ENCODE data around the gene HNRNPUL2. TPM values are rescaled to one million over a fixed set of nuclear protein-coding genes. Genes with fewer than 3 reads are reported as not detected.
A peak's percentile ranks its signal among the peaks of the same experiment; 100 is the strongest.
"Not testable (repeated sequence)": the region's sequence is repeated elsewhere in the genome, so short reads cannot be mapped to it uniquely, and the experiment has no call there.

The HNRNPUL2 gene
- total RNA-seq, 1 donor from 2014 or later, result 13.5 TPM

DNA sequence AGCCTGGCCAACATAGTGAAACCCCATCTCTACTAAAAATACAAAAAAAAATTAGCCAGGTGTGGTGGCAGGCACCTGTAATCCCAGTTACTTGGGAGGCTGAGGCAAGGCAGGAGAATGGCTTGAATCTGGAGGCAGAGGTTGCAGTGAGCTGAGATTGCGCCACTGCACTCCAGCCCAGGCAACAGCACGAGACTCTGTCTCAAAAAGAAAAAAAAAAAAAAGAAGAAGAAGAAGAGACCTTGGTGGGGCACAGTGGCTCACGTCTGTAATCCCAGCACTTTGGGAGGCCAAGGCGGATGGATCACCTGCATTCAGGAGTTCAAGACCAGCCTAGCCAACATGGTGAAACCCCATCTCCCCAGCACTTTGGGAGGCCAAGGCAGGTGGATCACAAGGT lies 23.3 kb downstream of the HNRNPUL2 start:
- DNase-seq (ENCODE audit: low spot score), result not testable (repeated sequence)

DNA sequence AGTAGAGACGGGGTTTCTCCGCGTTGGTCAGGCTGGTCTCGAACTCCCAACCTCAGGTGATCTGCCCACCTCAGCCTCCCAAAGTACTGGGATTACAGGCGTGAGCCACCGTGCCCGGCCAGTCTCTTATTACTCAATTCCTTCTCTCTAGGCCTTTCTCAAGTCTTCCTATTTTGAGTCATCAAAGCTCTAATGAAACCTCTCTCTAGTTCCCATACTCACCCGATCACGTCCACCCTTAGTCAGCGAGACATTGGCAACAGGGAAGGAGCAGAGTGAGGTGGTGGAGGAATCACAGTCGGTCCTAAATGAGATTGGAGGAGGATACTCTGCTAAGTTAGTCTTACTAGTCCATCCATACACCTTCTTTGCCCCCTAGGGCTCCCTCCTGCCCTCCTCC lies 25.0 kb downstream of the HNRNPUL2 start:
- no peak for DNase-seq (ENCODE audit: low spot score)

DNA sequence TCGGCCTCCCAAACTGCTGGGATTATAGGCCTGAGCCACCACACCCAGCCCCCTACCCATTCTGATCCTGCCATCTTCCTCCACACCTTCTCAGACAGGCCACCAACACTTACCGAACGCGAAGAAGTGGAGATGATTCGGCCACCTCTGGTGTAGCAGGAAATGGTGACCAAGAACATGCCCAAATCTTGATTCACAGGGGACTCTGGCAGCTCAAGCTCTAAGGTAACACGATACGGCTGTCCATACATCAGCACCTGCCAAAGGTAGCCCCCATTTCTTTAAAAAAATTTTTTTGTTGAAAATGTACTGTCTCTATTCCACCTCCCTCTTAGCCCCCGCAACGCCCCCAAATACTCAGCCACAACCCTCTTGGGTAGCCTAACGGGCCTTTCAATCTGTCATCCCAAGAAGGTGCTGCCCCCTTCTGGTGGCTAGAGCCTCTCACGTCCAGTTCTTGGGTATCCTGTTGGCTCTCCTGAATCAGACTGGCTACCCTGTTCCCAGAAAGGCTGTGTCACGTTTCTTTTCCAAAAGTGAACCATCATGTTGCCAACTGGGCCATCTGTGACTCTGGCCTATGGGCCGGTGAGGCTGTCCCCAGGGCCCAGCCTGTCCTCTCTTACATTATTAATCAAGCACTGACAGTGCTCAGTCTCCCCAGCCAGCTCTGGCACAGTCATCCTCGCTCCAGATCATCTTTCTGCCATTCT lies 32.6 kb downstream of the HNRNPUL2 start:
- peak; percentile 75 for DNase-seq (ENCODE audit: low spot score)

DNA sequence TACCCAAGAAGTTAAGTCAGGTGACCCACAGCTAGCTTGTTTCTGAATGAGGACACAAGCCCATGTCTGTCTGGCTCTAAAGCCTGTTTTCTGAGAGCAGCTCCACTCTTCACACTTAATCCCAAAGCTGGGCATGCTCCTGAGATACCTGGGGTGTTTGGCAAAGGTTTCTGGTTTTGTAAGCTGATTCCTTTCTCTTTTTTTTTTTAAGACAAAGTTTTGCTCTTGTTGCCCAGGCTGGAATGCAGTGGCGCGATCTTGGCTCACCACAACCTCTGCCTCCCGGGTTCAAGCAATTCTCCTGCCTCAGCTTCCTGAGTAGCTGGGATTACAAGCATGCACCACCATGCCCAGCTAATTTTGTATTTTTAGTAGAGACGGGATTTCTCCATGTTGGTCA lies 33.6 kb downstream of the HNRNPUL2 start:
- not testable (repeated sequence) for DNase-seq (ENCODE audit: low spot score)

DNA sequence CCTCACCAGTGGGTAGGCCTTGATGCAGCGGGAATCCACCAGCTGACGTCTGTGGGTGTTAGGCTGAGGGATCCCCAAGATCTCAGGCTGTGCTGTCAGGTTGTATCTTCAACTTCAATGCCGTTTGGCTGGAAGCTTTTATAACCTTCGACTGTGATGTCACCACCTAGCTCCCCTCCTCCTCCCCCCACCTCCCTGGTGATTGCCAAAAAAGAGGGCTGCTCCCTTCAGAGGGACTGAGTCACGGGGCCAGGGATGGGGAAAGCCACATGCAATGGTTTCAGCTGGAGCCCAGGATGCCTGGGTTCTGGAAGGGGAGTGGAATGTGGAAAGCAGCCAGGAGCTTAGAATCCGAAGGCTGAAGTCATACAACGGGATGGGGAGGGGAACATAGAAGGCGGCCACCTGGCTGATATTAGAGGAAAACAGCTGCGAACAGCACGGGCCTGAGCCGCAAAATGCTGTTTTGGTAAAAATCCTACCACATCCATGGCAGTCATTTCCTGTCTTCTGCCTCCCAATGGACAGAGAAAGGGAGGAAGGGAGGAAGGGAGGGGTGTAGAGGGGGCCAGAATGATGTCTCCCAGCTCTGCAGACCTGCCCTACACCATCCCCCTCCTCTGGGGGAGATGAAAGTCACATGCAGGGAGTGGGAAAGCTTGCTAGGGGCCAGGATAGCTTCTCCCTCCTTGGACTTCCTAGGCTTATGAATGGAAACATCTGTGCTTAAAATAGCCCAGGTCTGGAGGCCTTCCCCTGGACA lies 37.7 kb downstream of the HNRNPUL2 start, which contains the start of gene LRRN4CL:
Gene LRRN4CL (minus strand): TSS at position 110 of the 763 bp plus-strand sequence. CDS start 1,022 bp downstream, outside the sequence.
- peak; percentile 90 for DNase-seq (ENCODE audit: low spot score)

DNA sequence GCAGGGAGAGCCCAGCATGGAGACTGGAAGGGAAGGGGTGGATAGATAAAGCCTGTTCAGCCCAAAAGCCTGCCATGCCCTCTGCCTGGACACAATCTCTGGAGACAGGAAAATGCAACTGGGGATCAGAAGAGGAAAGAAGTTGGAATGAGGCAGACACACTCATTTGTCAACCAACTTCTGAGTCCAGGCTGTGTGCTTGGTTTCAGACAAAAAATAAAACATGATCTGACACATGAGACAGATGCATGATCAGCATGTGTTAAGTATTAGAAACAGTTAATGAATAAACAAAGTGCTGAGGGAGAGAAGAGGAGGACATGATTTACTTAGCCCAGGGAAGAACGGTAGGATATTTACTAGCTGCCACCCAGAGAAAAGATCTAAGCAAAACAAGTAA lies 38.8 kb downstream of the HNRNPUL2 start:
- DNase-seq (ENCODE audit: low spot score), result peak; percentile 49

DNA sequence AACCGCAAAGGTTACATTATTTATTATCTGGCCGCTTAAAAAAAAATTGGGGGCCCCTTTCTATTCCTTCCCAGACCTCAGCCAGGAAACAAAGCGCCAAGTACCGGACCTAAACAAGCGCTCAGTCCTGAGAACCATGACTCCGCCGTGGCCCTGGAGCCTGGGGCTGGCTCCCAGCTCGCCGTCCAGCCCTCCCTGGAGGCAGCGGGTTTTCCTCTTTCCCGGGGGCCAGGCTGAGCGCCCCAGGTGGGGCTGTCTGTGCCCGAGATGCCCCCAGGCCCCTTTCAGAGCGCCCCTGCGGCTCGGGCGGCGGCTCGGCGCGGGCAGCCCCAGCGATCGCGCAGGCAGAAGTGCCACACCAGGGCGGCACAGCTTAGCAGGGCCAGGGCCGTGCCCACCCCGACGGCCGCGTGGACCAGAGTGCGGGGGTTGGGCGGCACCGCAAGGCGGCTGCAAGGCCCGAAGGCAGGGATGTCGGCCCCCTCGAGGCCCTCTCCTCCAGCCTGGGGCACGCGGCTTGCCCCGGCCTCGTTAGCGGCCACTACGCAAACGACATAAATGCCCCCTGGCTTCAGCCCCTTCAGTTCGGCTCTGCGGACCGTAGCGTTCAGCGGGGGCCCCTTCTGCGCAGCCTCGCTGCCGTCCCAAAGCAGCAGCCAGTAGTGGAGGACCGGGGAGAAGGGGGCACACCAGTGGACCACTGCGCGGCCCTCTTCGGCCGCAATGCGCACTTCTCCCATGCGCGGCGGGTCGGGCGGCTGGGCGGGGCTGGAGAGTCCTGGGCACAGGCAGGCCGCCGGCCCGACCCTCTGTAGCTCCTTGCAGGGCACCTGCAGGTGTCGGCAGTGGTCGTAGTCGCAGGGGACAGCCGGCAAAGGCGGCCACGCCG lies 39.5 kb downstream of the HNRNPUL2 start:
- DNase-seq (ENCODE audit: low spot score), result no peak

DNA sequence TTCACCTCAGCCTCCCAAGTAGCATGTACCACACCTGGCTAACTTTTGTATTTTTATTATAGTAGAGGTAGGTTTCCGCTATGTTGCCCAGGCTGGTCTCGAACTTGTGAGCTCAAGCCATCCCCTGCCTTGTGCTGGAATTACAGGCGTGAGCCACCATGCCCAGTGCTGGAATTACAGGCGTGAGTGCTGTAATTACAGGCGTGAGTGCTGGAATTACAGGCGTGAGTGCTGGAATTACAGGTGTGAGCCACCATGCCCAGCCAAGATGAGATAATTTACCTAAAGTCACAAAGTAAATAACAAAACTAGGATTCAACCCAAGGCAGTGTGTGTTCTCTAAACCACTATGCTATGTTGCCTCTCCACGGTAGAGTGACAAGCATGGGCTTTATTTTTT lies 44.7 kb downstream of the HNRNPUL2 start:
- DNase-seq (ENCODE audit: low spot score), result no peak

DNA sequence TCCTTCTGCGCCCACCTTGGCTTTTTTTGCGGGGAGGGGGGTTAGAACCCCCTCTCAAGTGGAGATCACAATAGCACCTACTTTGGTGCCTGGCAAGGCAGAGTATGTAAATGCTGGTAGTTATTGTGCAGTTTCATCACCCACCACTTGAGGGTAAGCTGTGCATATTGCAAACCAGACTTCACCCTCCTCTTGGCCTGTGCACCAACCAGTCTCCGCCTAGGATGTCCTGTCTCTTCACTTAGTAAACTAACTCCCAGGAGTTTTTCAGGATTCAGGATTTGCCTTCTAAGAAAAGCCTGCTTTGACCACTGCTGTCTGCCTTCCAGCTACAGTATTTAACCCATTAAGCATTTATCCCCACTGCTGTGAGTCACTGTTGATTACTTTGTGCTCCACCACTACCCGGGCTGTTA lies 46.4 kb downstream of the HNRNPUL2 start:
- peak; percentile 82 for DNase-seq (ENCODE audit: low spot score)

DNA sequence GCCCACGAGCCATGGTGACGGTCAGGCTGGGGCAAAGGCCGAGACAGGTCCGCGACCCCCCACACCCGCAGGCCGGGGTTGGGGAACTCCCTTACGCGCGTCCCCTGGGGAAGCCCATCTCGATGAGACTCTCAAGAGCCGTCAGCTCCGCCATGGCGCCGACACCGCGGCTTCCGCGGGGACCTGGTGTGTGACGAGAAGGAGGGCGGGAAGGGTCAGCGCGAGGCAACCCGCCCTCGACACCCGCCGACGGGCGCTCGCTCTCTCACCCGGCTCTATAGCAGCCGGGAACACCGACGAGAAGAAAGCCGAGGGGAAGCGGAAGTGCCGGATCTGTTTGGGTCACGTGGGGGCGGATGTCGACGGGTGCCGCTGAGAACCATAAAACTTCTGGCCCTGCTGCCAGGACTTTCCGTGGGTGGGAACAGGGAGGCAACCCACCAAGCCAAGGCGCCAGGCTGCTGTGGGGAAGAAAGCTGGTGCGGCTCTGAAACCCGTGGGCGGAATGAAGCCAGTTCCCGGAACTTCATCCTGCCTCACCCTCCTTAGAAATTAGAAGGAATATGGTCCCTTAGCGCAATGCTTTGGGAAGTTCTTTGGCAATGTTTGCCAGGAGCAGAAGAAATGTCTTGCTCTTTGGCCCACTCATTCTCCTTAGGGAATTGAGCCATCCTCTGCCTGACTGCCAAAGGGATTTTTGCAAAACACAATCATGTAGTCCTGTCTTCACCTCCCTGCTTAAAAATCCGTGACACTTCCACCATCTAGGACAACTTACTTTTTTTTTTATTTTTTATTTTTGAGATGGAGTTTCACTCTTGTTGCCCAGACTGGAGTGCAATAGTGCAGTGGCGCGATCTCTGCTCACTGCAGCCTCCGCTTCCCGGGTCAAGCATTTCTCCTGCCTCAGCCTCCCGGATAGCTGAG lies 48.2 kb downstream of the HNRNPUL2 start, which contains the start of gene UBXN1:
Gene UBXN1 (minus strand): TSS at position 304 of the 927 bp plus-strand sequence. CDS start 150 bp downstream, at position 154.
- DNase-seq (ENCODE audit: low spot score), result peak; percentile 93

DNA sequence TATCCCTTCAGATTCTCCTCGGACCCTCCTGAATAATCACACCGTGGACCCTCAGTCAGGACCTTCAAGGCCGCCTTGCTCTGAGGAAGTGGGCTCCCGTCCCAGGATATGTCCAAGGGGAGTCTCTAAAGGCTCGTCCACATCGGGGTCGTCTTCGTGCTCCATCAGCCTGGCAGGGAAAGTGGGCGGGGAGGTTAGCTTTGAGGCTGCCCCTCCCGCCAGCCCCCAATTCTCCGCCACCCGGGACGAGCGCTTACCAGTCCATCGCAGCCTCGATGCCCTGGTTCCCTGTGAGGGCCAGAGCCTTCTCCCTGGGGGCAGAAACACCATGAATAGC lies 48.9 kb downstream of the HNRNPUL2 start:
- DNase-seq (ENCODE audit: low spot score), result no peak

DNA sequence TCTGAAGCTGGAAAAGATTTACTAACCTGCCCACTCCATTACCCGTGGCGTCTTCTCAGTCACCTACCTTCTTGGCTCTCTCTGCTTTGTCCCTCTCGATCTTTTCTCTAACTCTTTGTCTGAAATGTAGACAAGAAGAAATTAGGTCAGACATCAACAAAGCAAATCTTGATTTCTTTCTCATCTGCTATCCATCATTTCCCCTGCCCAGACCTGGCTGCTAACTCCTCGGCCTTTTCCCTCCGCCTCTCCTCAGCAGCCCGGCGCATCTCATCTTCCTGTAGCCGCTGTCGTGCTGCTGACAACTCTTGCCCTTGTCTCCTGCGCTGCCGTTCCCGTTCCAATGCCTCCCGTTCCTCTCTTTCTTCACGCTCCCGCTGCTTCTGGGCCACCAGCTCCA lies 49.5 kb downstream of the HNRNPUL2 start:
- no peak for DNase-seq (ENCODE audit: low spot score)

DNA sequence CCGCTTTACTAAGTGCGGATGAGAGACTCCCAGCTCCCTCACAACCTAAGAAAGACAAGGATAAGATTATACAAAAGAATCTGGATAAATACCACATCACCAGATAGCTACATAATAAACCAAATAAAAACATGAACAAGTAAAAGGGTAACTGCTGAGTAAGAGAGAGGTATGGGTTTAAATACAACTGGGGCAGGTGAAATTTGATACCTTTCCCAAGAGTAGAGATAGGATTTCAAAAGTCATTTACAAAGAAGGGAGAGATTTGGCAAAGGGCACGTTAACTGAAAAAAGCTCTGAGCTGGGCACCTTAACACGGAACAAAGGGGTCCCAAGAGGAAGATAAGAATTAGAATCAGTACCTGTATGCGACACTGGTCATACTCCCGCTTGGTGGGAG lies 50.1 kb downstream of the HNRNPUL2 start:
- DNase-seq (ENCODE audit: low spot score), result no peak

DNA sequence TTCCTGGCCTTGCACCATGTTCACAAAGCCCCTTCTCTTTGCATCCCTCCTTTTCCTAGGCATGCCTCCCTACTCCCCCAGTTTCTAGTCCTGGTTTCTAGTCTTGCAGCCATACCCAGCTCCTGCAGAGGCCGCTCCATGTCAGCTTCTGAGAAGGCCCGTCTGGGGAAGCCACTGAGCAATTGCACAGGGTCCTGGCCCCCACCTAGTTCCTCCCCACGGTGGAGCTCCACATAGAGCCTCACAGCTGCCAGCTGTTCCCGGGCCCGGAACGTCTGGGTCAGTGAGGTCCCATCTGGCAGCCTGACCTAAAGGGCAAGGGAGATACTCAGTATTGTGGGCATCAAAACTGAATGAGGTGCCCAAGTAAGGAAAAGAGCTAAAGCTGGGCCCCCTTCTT lies 50.6 kb downstream of the HNRNPUL2 start:
- DNase-seq (ENCODE audit: low spot score), result no peak

DNA sequence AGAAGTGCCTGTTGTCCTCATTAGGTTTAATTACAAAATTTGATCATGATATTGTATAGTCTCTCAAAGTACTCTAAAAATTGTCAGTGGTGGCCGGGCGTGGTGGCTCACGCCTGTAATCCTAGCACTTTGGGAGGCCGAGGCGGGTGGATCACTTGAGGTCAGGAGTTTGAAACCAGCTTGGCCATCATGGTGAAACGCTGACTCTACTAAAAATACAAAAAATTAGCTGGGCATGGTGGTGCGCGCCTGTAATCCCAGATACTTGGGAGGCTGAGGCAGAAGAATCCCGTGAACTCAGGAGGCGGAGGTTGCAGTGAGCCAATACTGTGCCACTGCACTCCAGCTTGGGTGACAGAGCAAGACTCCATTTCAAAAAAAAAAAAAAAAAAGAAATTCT lies 51.8 kb downstream of the HNRNPUL2 start:
- DNase-seq (ENCODE audit: low spot score), result not testable (repeated sequence)

DNA sequence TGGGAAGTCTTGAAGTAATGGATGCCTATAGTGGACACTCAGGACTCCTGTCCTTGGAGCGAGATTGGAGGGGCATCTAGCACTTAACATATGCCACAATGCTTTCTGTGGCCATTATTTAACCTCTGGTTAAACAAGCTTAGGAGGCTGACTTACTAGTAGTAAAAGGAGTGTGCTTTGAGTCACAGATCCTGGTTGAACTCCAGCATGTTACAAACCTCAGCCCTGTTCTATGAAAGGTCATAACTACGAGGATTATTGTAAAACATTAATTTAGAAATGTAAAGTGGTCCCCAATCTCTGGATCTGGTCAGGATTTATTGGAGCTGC lies 54.1 kb downstream of the HNRNPUL2 start:
- no peak for DNase-seq (ENCODE audit: low spot score)

DNA sequence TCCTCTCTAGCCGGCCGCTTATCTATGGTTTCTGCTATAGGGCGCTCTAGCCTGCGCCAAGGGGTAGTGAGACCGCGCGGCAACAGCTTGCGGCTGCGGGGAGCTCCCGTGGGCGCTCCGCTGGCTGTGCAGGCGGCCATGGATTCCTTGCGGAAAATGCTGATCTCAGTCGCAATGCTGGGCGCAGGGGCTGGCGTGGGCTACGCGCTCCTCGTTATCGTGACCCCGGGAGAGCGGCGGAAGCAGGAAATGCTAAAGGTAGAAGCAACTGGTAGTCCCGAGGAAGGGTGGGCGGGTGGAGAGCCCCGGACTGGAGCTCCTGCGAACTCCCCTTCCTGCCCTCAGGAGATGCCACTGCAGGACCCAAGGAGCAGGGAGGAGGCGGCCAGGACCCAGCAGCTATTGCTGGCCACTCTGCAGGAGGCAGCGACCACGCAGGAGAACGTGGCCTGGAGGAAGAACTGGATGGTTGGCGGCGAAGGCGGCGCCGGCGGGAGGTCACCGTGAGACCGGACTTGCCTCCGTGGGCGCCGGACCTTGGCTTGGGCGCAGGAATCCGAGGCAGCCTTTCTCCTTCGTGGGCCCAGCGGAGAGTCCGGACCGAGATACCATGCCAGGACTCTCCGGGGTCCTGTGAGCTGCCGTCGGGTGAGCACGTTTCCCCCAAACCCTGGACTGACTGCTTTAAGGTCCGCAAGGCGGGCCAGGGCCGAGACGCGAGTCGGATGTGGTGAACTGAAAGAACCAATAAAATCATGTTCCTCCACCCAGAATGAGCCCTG lies 55.5 kb downstream of the HNRNPUL2 start, which contains the start of the genes LBHD1 and UQCC3:
Gene LBHD1 (minus strand): TSS at position 660 of the 782 bp plus-strand sequence. CDS start 2,236 bp downstream, outside the sequence.
Gene UQCC3 (plus strand): TSS at position 66 of the 782 bp plus-strand sequence. CDS start 73 bp downstream, at position 139.
- DNase-seq (ENCODE audit: low spot score), result peak; percentile 88

DNA sequence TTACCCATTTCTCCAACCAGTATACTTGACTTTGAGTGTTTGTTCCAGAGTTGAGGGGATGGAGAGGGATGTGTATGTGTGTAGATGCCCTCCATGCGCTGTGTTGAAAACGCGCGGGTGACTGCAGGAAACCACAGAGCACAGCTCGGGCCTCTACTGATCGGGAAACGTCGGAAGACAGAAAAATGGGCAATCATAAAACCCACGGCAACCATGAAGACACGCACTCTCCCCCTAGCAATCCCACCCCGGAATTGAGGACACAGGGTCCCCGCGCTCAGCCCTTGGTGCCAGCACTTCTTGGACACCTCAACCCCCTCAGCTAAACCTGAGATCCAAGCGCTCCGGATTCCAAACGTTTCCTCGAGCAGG lies 56.0 kb downstream of the HNRNPUL2 start:
- no peak for DNase-seq (ENCODE audit: low spot score)

DNA sequence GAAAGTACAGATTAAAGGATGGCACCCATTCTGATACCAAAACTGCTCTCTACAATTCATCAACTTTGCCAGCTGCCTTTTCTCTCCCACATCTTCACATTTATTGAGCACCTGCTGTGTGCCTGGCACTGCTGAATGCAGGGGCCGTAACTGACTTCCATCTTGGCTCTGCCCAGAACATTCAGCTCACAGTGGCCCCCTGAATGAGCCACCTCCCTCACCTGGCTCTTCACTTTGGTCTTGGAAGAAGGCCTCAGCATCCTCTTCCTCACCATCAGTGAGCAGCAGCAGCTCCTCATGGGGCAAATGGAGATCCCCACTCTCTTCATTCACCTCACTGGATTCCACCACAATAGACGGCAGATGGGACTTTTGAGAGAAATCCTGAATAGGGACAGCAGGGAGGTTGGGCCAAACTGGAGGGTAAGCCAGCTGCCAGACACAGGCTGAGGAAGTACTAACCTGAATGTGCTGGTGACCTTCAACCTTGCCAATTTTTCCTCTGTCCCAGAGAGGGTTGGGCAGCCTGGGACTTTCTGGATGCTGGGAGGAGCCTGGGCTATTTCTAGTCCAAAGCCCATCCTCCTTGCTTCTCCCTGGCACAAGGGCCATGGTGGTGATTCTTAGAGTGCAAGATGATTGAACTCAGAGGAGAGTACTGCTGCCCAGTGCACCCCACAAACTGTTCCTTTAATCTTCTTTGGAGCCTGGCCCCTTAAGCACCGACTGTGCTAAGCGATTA lies 57.7 kb downstream of the HNRNPUL2 start:
- no peak for DNase-seq (ENCODE audit: low spot score)
